GM19193 (cell line): ENCODE results near the gene FPR3.

Source experiments
- POLR2A ChIP-seq: IDR thresholded peaks from 4 replicates; pipeline ENCODE4 v1.6.1; 2011; ENCODE audit not compliant: insufficient read depth, insufficient read length; ENCODE audit errors: extremely low read depth

Gene FPR3

DNA sequence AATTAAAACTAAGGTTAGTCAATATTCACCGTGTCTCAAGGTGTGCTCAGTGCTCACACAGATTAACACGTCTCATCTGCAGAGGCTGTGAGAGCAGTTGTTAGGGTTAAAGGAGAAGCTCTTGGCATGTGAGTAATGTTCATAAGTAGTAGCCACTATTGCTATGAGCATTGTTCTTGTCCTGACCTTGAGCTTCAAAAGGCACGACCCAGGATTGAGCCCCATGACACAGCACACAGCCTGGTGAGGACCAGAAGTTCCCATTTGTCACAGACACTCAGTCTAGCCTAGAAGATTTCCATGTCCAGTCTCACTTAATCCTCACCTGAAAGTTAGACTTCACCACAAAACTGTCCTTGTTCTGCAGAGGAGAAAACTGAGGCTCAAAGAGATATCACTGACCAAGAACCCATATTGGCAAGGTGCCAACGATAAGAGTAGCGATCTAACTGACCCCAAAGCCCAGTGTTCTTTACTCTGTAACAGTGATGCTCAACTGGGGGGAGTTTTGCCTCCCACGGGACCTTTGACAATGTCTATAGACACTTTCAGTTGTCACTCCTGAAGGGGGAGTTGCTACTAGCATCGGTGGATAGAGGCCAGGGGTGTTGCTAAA lies 26.0 kb downstream of the FPR3 start:
- TF ChIP-seq POLR2A = no peak

DNA sequence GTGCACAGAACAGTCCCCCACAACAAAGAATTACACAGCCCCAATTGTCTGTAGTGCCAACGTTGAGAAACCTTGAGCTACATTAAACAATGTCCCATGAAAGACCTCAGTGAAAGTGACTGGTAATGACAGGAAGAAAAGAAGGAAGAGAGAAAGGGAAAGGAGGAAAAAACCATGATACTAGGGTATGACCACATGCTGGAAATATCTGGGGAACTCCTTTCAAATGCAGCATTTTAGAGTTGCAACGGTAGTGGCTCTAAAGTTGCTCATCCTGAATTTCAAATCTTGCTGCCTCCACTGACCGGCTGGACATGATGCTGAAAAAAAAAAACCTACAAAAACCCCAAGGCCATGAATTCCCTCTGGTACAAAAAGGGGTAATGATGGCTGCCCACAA lies 26.5 kb downstream of the FPR3 start:
- TF ChIP-seq POLR2A = no peak

DNA sequence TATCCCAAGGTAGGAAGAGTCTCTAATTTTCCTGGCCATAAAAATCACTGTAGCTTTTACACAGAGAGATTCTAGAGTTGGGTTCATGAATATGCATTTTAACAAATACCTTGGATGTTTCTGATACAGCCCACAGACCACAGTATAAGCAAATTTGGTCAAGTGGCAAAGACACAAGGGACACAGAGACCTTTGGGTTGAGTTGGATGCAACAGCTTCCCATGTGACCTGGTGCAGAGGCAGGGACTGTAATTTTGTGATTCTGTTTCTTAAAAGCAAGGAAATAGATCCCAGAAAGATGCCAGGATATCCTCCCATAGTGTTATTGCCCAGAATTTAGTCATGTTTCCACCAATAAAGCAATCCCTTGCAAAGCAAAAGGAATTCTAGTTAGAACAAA lies 27.0 kb downstream of the FPR3 start:
- TF ChIP-seq POLR2A = no peak

DNA sequence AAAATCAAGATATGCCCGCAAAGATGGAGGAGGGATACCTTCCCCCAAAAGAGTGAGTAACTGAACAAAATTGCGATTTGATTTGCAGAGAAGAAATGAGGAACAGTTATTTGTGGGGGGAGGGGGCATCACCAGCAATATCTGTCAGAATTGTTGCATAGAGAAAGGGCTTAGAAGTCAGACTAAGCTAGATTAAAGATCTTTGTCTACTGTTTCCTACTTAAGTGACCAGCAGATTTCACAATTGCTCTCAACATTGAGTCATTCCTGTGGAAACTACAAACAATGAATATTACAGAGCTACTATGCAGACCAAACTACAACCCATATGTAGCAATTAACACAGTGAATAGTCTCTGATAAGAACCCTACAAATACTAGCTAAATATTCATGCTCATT lies 27.4 kb downstream of the FPR3 start:
- TF ChIP-seq POLR2A = no peak

DNA sequence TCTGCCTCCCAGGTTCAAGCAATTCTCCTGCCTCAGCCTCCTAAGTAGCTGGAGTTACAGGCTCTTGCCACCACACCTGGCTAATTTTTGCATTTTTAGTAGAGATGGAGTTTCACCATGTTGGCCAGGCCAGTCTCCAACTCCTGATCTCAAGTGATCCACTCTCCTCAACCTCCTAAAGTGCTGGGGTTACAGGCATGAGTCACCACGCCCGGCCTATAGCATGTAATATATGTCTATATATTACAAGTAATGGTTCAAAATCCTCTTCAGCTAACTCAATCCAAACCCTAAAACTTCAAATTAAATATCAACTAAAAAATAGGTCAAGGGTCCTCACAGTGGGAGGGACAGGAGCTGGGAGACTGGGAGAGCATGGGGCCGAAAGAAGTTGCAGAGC lies 28.0 kb downstream of the FPR3 start:
- TF ChIP-seq POLR2A = no peak

DNA sequence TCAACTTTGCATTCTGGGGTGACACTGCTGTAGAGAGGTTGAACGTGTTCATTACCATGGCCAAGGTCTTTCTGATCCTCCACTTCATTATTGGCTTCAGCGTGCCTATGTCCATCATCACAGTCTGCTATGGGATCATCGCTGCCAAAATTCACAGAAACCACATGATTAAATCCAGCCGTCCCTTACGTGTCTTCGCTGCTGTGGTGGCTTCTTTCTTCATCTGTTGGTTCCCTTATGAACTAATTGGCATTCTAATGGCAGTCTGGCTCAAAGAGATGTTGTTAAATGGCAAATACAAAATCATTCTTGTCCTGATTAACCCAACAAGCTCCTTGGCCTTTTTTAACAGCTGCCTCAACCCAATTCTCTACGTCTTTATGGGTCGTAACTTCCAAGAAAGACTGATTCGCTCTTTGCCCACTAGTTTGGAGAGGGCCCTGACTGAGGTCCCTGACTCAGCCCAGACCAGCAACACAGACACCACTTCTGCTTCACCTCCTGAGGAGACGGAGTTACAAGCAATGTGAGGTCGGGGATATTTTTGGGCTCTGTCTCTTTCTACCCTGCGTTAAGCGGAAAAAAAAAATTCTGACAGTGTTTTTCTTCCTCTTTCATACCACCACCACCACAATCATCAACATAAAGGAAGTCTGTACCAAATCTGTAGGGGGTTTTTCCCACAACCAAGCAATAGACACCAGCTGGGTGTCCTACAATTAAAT lies 29.5 kb downstream of the FPR3 start:
- TF ChIP-seq POLR2A = no peak

DNA sequence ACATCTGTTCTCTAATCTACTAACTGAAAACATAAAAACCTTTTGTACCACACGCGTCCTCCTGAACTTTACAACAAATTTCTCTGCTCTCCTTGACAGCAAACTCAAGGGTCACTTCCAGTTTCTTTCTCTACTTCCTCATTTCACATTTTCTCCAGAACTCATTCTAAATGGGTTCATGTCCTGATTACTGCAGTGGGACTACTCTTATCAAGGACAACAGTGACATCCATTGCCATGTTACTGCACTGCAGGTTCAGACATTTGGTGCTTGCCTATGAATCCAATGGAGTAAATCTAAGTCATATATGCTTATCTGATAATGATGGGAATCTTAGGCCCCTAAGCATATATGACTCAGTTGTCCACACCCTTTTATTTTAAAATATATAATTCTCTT lies 35.3 kb downstream of the FPR3 start:
- TF ChIP-seq POLR2A = no peak

DNA sequence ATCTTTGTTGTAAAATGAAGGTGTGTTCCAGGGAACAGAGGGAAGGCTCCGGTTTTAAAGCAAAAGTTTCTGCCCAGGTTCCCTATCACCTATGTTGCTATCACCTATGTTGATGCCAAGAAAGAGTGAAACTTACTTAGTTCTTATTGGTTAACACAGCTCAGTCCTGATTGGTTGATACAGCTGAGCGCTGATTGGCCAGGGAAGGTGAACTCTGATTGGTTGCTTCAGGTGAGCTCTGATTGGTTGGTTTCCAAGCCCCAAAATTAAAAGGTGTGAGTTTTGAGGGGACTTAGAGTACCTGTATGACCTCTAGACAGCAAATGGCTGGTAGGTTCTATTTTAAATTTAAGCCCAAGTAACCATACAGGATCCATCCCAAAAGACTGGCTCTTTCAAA lies 42.2 kb downstream of the FPR3 start:
- no peak for TF ChIP-seq POLR2A

DNA sequence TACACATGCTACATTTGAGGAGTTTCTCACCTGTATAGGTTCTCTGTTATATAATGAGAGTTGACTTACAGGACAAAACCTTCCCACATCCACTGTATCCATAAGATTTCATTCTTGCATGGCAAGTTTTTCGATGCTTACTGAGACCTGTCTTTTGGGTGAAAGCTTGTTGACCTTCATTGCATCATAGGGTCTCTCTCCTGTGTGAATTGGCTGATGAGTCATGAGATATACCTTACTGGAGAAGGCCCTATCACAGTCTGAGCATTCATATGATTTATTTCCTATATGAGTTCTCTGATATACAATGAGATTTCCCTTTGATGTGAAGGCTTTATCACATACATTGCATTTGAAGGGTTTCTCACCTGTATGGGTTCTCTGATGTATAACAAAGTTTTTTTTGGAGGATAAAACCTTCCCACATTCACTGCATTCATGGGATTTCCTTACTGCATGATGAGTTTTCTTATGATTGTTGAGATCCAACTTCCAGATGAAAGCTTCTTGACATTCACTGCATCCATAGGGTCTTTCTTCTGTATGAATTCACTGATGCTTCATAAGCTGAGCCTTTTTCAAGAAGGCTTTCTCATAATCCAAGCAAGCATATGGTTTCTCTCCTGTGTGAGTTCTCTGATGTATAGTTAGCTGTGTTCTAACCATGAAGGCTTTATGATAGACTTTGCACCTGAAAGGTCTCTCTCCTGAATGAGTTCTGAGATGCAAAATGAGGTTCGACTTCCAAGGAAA lies 67.1 kb downstream of the FPR3 start:
- no peak for TF ChIP-seq POLR2A

DNA sequence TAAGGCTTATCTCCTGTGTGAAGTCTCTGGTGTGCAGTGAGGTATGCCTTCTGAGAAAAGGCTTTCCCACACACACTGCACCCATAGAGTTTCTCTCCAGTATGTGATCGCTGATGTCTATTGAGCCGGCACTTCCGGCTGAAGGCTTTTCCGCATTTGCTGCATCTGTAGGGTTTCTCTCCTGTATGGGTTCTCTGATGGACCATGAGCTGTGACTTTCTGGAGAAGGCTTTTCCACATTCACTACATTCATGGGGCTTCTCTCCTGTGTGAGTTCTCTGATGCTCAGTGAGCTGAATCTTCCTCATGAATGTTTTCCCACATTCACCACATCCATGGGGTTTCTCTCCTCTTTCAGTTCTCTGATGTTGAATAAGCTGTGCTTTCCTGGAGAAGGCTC lies 78.1 kb downstream of the FPR3 start:
- TF ChIP-seq POLR2A = no peak
